ENCODE measurements around the gene OR9A2.
A peak's percentile ranks its signal among the peaks of the same experiment; 100 is the strongest.
"Not testable (repeated sequence)": the region's sequence is repeated elsewhere in the genome, so short reads cannot be mapped to it uniquely, and the experiment has no call there.

OR9A2 gene

DNA sequence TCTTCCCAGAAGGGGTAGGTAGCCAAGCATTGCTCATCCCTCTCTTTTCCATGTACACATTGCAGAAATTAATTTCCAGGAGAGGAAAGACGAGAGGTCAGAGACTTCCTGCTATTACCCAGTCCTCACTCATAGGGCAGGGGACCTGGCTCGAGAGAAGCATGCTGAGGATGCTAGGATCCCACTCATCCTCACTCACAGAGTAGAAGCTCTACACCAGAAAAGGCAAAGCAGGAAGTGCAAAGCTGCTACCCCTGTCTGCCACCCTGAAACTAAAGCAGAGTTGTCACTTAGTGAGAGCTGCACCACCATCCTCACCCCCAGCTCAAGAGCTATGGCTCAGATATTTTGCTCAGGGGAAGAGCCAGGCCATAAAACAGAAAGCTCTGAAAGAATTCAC, 9.9 kb downstream of the OR9A2 start:
- no peak for DNase-seq

DNA sequence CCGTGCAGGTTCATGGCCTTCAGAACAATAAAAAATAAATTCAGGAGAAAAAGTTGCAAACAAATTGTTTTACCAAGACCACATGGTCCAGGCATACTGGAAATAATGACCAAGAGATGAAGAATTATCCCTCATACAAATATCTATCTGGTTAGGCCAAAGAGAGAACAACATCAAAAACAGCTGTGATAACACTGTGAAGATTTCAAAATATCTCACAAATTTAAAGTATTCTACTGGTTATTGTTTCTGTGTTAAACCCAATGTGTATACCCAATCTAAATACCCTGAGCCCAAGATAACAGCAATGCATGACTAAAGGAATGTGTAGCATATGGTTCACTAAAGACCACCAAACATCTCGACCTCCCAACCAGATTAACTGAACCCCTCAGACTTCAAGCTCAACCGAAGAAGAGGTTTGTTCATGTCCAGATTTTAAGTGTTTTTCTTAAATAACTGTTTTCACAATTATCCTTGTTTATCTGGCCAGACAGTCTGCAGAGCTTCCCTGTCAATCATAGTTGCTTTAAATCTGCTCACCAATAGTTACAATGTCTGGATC, 10.9 kb downstream of the OR9A2 start:
- DNase-seq = no peak

DNA sequence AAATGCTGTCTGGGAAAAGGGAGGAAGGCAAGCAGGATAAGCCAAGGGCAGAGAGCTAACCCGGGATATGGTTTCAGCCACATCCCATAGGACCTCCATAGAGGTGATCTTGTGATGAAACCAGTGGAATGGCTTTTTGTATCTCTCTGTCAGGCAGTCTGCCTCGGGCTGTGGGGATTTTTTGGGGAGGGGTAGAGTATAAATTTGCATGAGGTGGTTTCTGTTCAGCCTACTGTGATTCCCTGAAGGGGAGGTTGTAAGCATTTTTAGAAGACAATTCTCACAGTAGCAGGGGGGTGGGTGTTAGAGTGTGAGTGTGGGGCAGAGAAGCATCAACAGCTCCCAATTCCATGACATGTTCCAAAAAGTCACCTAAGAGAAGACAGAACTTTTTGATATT, 11.8 kb downstream of the OR9A2 start:
- no peak for DNase-seq

DNA sequence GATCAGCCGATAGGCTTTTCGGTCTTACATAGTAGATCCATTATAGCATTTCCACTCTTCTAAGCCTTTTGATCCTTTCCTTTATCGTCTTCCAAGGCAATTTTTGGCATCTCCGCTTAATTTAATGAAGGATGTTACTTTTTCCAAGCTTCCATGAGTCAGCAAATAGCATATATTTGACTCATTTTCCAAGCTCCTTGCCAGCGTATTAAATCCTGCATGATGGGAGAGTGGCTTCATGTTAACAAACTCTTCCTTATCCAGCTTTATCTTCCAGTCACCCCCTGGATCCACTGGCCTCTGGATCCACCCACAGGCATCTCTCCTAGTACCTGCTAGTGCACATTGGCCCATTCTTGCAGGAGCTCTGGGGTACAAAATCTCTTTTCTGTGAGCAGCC, 13.0 kb downstream of the OR9A2 start:
- no peak for DNase-seq

DNA sequence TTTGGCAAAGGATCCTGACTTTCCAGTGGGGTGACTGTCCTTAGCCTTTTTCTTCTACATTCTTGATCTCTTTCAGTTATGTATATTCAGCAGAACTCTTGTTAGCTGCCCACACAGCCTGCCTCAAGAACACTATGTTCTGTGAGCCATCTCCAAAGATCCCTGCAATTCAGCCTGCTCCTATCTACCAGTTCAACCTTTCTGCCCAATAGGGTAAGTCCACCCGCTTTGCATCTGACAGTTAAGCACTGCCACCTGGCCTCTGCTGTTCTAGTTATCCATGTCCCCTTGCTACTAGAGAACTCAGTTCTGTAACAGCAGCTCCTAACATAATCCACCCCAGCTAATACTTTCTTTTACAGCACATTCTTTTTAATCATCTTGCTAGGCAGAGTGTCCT, 13.5 kb downstream of the OR9A2 start:
- DNase-seq = no peak

DNA sequence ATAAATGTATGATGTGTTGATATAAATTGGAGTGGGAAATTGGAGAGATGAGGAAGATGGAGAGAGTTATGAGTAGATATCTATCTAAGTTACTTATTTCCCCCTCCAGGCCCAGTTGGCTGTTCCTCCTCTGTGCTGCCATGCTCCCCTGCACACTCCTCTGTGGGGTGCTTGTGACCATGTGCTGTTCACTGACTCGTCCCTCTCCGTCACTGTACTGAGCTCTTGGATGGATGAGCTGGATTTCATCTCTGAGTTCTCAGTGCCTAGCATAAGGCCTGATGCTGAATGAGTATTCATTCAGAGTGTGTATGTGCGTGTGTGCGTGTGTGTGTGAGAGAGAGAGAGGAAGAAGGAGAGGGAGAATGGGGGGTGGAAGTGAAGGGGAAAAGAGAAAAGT, 14.5 kb downstream of the OR9A2 start:
- no peak for DNase-seq

DNA sequence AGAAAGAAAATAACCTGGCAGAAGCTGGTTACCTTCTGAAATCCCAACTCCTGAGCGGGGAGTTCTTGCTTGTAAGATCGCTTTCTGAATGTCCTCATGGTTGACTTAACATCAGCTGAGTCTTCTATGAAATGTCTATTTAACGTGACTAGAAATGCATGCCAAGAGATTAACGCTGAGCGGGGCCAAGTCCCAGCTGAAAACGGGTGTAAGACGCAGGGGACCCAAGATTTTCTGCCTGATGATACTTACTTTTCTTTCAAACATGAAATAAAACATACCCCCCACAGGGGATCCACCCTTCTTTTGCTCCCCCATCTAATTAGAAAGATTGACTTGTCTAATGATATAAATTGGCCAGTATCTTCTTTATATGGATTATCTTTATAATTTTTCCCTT, 14.9 kb downstream of the OR9A2 start:
- no peak for DNase-seq

DNA sequence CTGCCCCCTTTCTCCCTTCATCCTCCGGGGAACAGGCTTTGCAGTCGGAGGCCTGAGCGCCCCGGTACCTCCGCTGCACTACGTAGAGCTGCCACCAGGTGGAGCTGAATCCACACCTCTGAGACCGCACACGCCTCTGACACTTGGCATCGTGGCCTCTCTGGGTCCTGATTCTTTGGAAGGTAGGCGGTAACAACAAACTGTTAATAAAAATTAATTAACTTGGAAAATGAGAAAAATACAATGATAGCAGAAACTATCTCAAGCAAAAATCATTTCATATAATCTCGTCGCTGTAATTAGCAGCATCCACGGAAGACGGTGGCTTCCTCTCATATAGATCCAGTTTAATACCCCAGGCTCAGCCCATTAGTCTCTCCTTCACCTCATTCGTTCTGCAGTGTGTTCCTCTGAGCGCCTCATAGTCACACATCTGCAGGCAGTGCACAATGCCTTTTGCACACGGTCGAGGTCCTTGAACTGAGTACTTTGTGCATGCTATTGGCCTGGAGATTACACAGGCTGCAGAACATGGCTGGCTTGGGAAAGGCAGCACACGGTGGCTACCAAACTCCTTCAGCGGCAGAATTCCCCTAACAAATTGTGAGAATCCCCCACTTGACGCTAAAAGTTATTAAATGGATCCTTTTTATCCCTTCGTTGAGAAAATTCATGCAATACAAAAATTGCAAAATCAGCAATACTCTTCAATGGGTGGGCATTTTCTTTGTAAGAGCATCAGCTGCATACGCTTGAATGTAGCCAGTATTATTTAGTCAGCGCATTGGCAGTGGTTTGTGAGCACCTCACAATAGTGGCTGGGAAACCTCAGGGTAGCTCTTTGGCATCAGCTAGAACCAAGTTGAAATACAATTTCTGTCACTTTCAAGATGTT, 18.7 kb downstream of the OR9A2 start:
- DNase-seq = peak; percentile 94

DNA sequence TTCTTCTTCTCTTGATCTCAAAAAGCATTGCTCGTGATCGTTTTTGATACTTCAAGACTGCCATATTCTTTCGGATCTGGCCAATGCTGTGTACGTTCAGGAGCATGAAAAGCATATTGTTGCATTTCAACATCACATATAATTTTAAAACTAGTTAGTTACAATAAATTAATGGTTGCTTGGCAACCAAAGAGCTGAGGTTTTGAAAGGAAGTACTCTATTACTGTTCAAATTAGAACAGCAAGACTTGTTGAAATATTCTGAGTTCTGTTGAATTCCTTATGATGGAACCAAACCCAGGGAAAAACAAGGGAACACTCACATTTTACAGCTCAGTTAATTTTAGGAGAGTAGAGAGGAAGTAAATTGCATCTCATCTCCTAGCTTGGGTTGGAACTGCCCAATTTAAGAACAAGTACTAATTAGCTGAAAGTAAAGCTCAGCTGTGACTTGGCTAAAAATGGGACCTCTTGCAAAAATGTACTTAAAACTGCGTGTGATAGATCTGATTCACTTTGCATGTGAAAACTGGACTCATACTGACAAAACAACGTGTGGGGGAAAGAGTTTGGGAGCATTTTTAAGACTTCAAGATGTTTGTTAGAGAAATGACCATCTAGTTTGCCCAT, 21.2 kb downstream of the OR9A2 start:
- no peak for DNase-seq

DNA sequence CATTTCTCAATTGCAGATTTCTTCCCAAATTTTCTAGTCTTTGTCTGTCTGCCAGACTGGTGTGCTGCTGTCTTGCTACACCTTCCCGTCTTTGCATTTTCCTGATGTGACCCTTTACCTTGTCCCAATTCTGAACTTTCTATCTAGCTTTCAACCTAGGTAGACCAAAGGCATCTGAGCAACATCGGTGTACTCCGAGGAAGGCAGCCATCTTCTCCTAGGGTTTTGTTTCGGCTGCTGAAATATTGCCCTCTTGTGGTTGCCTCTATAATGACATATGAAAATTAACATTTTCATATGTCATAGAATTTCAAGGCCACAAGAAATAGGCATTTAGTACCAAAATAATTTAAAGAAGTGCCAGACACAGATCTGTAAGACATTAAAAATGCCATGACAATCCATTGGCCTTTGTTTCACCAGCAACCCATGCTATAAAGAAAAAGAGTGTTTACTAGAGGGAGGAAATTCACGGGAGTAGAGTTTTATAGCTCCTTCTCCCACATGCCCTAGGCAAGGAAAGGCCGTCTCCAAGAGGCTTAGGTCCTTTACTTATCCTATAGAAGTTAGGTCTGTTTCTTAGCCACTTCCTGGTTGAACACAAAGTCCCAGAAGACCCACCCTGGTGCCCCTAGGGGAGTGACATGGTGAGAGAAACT, 23.4 kb downstream of the OR9A2 start:
- DNase-seq = peak; percentile 65

DNA sequence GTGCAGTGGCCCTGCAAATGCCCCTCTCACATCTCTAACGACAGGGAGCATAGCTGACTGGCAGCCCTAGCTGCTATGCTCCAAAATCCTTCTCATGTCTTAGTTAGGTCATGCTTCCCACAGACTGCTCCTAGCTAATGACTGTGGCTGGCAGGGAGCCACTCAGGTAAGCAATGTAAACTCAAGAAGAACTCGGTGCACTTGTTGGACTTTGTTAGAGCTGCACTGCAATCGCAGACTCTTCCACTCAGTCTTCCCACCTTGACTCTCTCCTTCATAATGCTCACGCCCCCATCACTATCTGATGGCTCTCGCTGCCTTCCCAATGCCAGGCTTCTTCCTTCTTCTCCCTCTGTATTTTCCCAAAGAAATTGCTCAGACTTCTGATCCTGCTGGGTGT, 24.0 kb downstream of the OR9A2 start:
- DNase-seq = no peak

DNA sequence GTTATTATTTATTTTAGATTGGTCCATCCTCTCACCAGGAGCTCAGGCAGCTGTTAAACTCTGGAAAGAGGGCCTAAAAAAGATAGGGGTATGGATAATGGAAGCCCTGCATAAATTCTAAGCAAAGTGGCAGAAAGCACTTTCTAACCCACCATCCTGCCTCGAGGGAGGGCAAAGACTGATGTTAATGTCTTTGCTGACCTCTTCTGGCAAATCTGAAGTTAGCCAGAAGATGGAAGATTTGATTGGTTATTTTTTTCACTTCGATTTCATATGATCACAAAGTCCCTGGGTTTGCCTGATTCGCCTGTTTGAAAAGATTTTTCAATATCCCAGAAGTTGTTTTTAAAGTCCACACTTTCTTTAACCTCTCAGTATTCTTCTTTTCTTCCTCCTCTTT, 24.8 kb downstream of the OR9A2 start:
- no peak for DNase-seq

DNA sequence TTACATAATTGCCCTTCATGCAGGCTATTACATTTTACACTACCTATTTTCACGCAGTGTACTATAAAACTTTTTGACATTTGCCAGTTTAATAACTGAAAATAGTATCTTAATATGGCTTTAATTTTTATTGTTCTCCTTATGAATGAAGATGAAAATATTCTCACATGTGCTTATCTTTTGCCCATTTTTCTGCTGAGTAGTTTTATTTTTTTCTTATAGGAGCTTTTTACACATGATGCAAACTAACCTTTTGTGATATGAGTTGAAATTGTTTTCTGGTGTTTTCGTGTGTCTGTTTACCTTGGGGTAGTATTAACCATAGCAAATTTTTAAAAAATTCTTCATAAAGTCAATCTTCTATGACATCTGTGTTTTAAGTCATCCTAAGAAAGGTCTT, 26.3 kb downstream of the OR9A2 start:
- no peak for DNase-seq

DNA sequence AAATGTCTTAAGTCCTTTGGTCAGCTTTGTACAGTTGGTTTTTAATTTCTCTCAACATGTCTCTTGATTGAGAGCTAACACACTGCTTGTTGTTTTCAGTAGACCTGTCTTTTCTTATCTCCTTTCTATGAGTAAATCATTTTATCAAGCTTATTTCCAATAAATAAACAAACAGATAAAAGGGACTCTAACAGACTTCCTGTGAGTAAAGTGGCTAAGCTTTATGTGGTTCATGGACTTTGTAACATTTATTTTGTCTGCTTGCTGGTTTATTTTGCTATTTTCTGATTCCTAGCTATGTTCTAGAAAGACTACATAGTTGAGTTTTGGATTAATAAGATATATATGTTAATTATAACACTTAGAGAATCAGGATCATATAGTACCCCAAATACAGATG, 27.1 kb downstream of the OR9A2 start:
- DNase-seq = no peak

DNA sequence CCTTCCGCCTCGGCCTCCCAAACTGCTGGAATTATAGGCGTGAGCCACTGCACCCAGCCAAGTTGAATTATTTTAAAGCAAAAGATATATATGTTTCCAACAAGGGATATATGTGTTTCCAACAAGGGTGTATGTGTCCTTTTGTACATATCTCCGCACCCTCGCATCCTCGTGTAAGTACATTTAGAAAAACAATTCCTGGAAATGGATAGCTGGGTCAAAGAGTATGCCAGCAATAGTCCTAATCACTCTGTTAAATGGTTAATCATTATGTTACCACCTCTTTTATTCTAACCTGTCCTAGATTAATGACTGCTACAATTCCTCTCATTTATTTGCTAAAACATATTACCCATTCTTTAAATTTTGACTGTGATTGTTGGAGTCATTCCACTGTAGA, 28.0 kb downstream of the OR9A2 start:
- DNase-seq = no peak

DNA sequence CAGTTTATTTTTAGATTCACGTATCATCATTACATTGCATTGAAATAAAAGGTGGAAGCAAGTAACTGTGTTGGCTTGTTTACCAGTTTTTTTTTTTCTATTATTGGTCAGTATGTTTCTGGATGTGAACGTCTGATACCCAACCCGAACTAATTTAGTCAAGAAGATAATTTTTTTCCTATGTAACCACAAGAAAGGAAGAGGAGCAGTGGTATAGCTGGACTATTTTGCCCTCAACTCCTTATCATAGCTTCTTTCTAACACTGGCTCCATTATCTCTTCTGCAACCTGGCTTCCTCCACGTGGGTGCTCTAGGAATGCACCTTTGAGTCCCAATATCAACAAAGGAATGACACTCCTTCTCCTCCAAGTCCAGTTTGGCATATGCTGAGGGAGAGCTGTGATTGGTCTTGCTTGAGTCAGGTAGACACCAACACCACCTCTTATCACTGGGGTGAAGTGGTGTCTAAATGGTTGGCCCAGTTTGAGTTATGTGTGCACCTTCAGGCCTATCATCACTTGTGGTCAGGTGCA, 29.4 kb downstream of the OR9A2 start:
- no peak for DNase-seq

DNA sequence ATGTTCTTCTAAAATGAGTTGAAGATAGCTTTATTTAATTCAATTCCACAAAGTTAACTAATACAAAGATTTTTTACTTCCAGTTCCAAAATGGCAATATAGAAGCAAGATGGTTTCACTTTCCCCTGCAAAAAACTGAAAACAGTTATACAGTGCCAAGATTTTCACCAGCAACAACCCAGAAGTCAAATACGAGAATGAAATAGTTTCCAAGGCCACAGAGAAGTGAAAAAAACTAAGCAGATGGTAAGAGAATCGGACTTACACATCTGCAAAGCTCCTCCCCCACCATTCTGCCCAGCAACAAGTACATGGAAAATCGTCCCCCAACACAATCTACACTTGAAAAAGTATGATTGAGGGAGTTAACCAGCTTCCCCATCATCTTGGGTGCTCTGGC, 34.5 kb downstream of the OR9A2 start:
- DNase-seq = no peak

DNA sequence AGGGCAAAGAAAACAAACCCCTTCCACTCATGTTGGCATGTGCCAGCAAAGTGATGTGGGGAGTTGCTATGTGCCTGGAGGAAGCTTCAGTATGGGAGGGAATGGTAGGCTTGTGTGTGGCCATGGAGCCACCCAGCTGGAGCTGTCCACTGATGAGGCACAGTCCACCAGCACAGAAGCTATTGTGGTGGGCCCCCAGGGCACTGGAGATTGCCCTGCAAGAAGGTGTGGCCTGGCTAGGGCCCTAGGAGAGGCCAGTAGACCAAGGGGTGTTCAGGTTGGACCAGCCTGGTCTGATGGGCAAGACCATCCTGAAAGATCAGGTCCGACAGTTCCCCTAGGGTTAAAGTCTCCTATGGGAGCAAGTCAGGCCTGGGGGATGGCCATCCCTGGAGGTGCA, 42.6 kb downstream of the OR9A2 start:
- DNase-seq = no peak

DNA sequence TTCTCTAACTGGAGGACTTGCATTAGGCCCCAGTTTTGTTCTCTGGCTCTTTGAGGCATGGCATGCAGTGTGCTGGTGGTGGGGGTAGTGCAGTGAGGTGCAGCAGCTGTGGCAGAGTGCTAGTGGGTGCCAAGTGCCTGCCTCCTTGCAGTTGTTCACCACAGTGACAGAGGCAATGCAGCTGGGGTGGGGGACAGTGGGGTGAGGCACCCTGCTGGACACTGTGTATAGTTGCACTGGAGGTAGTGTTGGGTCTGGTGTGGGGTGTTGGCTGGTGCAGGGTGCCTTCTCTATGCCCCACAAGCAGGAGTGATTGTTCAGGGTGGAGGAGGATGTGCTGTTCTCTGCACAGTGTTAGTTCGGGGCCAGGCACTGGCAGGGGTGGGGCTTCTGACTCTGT, 43.1 kb downstream of the OR9A2 start:
- DNase-seq = no peak

DNA sequence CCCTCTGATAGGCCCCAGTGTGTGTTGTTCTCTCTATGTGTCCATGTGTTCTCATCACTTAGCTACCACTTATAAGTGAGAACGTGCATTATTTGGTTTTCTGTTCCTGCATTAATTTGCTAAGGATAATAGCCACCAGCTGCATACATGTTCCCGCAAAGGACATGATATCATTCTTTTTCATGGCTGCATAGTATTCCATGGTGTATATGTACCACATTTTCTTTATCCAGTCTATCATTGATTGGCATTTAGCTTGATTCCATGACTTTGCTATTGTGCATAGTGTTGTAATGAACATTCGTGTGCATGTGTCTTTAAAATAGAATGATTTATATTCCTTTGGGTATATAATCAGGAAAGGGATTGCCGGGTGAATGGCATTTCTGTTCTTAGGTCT, 48.5 kb downstream of the OR9A2 start:
- DNase-seq = not testable (repeated sequence)

All from activated CD8-positive, alpha-beta memory T cell treated with anti-CD3 and anti-CD28 coated beads for 24 hours (primary cell).